GM19239 (cell line): ENCODE results near the gene CAMSAP2.

ENCODE experiments used
- DNase-seq: peaks from one replicate; pipeline ENCODE4 v3.0.0; 2011; ENCODE audit warnings: low spot score; ENCODE audit not compliant: insufficient read length
- FAIRE-seq: peaks from 2 replicates; lab custom pipeline; 2011; peaks lifted over from hg19 to GRCh38; lab: Jason Lieb, UNC

The CAMSAP2 gene

DNA sequence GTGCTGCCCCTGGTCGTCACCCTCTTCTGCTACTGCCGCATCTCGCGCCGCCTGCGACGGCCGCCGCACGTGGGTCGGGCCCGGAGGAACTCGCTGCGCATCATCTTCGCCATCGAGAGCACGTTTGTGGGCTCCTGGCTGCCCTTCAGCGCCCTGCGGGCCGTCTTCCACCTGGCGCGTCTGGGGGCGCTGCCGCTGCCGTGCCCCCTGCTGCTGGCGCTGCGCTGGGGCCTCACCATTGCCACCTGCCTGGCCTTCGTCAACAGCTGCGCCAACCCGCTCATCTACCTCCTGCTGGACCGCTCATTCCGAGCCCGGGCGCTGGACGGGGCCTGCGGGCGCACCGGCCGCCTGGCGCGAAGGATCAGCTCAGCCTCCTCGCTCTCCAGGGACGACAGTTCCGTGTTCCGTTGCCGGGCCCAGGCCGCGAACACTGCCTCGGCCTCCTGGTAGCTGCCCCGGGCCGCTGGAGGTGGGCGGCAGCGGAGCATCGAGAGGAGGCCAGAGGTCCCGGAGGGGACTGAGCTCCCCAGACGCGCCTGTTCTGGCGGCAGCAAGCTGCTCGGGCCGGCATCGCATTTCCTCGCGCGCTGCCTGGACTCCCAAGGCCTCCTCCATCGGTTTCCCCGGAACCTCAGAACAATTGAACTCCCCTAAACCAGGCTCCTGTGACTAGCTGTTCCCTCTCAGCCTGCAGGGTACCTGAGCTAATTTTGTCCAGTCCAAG, 135.1 kb downstream of the CAMSAP2 start:
- no peak for DNase-seq
- no peak for FAIRE-seq

DNA sequence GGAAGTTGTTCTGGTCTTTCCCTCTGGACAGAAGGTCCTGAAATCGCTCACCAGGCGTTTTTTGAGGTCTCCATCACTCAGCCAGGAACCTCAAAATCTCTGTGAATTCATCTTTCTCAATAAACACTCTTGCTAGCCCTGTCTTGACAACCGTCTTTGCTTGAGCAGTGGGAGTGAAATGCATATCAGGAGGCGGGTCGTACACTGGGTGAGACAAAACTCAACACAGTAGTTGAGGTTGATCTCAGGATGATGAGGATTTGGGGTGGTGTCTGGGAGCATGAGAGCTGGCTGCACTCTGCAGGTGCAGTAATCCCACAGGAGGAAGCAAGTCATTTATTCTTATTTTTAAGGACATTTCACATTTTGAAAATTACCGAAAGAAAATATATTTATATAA, 136.0 kb downstream of the CAMSAP2 start:
- FAIRE-seq (no peak), DNase-seq (no peak)

- FAIRE-seq (no peak), DNase-seq (no peak)
Measured at GRCh38 chr1:200875416-200875815, 136.7 kb downstream of the CAMSAP2 start.

GRCh38 chr1:200877010-200877409, 138.3 kb downstream of the CAMSAP2 start:
- FAIRE-seq, result no peak

DNA sequence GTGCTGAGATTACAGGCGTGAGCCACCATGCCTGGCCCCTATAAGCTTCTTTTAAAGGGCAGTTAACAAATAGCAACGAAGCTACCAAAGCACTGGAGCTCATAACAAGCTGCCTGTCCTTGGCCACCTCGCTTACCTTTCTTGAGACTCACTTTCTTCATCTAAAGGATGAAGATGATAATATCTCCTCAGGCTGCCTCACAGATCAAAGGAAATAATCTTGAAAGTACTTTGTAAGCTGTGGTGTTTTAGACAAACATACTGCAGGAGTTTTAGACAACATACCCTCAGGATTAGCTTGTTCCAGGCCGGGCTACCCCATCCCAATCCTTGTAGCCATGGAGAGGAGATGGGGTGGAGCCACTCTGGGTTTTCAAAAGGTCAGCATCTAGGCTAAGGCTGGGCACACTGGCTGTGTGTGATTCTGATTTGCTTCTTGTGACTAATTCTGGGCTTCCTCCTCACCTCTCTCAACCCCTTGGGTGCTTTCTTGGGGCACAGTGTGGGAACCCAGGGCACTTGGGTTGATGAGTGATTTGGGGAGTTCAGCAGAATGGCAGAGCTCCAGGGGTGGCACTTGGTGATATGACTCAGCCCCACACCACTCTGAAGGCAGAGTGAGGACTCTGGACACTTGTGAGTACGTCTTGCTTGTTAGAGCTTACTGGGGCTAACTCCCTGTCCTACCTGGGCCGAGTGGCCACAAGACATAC, 139.3 kb downstream of the CAMSAP2 start:
- FAIRE-seq (no peak), DNase-seq (no peak)

More at GRCh38 chr1:200877010-200877409, 138.3 kb downstream of the CAMSAP2 start:
- no peak for DNase-seq

- DNase-seq (no peak), FAIRE-seq (peak; percentile 97)
Measured at GRCh38 chr1:200880212-200880611, 141.5 kb downstream of the CAMSAP2 start.

DNA sequence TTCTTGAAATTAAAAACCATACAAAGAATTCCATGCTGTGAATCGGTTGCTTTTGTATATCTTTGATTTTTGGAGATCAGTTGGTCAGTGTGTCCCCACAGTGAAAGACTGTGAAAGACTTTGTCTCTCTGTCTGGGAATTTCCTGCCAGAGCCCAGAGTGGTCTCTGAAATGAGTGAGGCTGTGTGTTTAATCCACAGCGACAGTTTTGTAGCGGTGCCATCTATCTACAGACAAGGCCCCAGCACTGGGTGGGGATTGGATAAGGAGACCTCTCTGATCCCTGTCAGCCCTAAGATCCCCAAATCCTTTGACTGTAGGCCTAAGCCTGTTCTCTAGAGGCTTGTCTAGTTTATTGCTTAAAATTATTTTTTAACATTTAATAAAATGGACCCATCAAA, 144.4 kb downstream of the CAMSAP2 start:
- FAIRE-seq, result no peak

GRCh38 chr1:200885623-200886402, 147.1 kb downstream of the CAMSAP2 start:
- no peak for DNase-seq
- FAIRE-seq, result peak; percentile 64

More for the DNA sequence above, 144.4 kb downstream of the CAMSAP2 start:
- no peak for DNase-seq

DNA sequence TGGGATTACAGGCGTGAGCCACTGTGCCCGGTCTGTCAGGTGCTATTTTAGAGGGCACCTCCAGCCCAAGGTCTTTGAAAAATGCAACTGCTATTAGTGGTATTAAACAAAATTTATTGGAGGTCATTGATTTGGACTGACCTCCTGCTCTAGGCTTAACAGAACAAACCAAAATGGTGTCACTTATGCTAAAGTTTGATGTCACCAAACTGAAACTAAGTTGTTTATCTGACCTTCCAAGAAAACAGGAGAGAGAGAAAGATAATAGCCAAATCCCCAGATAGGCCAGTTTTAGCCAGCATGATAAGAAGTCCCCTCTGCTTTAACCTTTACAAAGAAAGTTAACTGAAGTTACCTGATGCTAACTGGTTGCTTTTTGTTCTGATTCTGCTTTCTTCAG, 147.9 kb downstream of the CAMSAP2 start:
- FAIRE-seq (no peak), DNase-seq (no peak)

DNA sequence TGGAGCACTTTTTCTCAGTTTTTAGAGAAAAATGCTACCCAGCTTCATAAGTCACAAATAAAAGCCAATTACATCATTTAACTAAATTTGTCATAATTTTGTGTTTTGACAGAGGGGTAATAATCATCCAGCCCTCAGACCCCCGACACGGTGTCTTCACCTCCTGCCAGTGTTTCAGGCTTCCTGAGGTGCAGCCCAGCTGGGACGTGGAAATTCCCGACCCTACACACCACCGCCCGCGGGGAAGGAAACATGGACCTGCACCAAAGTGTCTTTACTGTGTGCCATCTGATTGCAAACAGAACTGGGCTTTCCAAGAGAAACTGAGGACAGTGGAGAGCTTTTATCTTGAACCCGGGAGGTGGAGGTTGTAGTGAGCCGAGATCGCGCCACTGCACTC, 148.3 kb downstream of the CAMSAP2 start:
- FAIRE-seq (no peak), DNase-seq (no peak)

DNA sequence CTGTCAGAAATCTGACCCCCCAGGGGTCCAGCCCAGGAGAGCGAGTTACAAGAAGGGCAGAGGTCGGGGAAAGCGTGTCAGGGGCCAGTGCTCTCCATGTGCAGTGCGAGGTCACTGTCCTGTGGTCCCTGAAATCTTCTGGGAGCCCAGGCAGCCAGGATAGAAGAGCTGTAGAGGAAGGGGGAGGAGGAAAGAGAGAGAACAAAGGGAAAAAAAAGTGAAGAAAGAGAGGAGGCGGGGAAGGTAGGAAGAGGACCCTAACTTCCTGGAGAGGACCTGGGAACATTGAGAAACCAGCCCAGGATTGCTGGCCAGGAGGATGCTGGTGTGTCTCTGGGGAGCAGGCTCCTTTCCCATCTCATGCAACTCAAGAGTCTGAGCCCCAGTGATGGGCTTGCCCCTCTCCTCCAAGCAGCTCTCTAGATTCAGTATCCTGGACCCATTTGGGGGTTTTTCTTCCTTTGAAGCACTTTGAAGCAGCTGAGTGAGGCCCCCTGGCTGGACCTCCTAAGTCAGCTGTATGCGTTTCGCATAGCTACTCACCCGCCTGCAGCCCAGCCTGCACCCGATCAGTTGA, 149.2 kb downstream of the CAMSAP2 start:
- no peak for FAIRE-seq
- no peak for DNase-seq

DNA sequence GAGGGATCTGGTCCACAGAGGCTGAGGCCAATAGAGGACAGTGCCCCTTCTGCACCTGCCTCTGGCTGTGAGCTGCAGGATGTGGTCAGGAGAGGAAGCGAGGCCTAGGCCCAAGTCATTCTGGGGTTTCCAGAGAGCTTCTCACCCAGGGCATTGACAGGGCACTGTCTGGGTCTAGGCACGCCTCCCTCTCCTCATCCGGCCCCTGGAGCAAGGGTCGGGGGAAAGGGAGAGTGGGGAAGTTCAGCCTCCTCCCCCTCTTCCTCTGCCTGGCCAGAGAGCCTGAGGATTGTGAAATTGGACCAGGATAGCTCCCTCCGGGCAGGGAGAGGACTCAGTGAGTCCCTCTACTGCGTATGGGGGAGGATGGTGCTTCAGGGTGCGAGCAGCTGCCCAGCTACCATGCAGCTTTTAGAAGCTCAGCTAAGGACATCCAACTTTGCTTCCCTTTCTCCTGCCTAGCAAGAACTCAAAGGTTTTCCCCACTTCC, 149.7 kb downstream of the CAMSAP2 start:
- peak; percentile 90 for DNase-seq

GRCh38 chr1:200889571-200889970, 150.9 kb downstream of the CAMSAP2 start:
- DNase-seq, result no peak
- FAIRE-seq, result peak; percentile 86

More for the DNA sequence above, 149.7 kb downstream of the CAMSAP2 start:
- peak; percentile 98 for FAIRE-seq

DNA sequence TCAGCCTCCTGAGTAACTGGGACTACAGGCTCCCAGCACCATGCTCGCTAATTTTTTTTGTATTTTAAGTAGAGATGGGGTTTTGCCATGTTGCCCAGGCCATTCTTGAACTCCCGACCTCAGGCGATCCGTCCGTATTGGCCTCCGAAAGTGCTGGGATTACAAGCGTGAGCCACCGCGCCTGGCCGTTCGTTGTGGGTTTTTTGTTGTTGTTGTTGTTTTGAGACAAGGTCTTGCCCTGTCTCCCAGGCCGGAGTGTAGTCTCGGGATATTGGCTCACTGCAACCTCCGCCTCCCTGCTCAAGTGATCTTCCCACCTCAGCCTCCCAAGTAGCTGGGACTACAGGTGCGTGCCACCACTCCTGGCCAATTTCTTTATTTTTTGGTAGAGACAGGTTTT, 151.3 kb downstream of the CAMSAP2 start:
- FAIRE-seq (no peak), DNase-seq (no peak)

- DNase-seq (no peak), FAIRE-seq (peak; percentile 91)
Measured at GRCh38 chr1:200890818-200891773, 152.4 kb downstream of the CAMSAP2 start.

DNA sequence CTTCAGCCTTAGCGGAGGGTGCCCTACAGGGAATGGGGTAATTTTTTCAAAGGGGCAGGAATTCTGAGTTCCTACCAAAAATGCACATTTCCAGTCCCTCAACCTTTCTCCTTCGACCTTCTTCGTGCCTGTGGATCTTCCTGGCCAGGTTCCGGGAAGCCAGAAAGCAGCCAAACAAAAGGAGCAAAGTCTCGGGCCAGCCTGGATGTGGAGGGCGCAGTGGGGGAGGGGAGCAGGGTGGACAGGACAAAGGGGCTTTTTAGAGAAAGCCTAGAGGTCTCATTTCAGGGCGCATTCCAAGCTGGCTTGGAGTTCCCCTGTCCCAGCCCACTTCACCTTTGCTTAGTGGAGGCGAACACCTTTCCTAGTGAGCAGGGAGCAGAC, 153.1 kb downstream of the CAMSAP2 start:
- FAIRE-seq (no peak), DNase-seq (no peak)

GRCh38 chr1:200892546-200892945, 153.9 kb downstream of the CAMSAP2 start:
- DNase-seq (no peak), FAIRE-seq (peak; percentile 63)

GRCh38 chr1:200892958-200893357, 154.3 kb downstream of the CAMSAP2 start:
- peak; percentile 8 for FAIRE-seq

DNA sequence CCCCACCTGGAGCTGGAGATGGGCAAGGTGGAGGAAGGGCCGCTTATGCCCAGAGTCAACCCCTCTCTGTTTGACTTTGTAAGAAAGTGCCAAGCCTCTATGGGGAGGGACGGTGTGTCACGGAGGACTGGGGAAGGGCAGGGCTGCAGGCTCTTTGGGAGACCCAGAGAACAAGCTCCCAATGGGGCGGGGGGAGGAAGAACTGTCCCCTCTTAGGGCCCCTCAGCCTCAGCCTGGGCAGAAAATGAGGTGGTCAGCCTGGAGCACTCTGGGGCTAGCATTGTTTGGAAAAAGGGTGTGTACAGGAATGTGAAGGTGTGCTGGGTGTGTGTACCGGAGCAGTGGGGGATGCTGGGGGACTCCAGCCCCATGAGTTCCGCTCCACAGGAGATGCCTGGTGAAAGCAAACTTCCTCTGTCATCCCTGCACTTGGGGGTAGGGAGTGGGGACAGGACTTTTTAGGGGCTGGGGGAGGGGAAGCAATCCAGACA, 154.8 kb downstream of the CAMSAP2 start:
- DNase-seq (no peak), FAIRE-seq (no peak)

More at GRCh38 chr1:200892958-200893357, 154.3 kb downstream of the CAMSAP2 start:
- DNase-seq, result no peak
